HG03558 (cell line): Measurements from ENCODE around the gene SPECC1.

Experiments
- ATAC-seq: cut with Tn5 transposase; IDR thresholded peaks from one replicate; pipeline ENCODE4 v1.9.1; 2021; ENCODE audit warnings: moderate number of reproducible peaks; ENCODE audit not compliant: unreplicated experiment; ENCODE audit errors: extremely low read depth

SPECC1 gene

GRCh38 chr17:20120836-20121235 is 111.7 kb downstream of the SPECC1 start:
- no peak for ATAC-seq

GRCh38 chr17:20121359-20122253 is 112.4 kb downstream of the SPECC1 start:
- ATAC-seq: no peak

DNA sequence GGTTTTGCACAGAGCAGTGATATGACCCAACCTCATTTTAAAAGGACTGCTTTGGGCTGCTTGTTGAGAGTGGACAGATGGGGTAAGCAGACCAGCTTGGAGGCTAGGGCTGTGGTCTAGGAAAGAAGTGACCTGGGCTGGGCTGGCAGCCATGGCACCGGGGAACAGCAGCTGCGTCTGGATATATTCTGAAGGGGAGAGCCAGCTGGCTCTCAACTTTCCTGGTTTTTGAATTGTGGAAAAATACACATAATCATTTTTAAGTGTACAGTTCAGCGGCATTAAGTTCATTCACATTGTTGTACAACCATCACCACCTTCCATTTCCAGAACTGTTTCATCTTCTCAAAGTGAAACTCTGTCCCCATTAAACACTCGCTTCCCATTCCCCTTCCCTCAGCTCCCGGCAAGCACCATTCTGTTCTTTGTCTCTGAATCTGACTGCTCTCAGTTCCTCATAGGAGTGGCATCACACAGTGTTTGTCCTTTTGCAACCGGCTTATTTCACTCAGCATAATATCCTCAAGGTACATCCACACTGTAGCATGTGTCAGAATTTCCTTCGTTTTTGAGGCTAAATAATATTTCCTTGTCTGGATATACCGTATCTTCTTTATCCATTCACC is 113.2 kb downstream of the SPECC1 start:
- no peak for ATAC-seq

DNA sequence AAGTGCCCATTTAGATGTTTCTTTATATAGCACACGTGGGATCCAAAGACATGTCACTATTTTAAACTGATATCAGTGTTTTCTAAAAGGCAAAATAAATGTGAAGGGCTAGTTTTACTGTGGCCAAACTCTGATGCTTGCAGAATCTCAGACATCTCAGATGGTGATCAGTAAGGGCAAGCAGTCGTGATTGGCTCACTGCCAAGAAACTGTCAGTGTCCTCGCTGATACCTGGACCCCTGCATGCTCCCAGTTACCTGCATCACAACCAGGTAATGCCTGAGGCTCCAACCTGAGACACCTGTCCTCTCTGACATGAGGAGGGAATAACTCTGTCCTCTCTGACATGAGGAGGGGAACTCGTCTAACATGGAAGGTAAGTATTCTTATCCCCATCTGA is 114.0 kb downstream of the SPECC1 start:
- ATAC-seq: no peak

DNA sequence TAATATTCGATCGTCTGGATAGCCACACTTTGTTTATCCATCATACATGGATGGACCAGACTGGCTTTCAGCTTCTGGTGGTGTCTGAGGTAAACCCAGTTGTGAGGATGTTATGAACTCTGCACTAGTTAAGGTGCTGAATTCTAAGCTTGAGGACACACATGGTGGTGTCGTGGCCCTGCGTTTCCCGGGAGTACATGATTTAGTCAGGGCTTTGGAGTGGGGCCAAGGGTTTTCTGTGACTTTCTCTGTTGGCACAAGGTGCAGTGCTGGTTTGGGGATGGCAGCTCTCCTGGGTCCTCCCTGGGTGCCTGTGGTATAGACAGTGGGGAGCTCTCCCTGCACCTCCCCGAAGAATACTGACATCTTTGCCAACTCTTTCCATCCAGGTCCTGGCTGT is 116.6 kb downstream of the SPECC1 start:
- no peak for ATAC-seq

- no peak for ATAC-seq
These were observed 118.3 kb downstream of the SPECC1 start for GRCh38 chr17:20127360-20128035.

DNA sequence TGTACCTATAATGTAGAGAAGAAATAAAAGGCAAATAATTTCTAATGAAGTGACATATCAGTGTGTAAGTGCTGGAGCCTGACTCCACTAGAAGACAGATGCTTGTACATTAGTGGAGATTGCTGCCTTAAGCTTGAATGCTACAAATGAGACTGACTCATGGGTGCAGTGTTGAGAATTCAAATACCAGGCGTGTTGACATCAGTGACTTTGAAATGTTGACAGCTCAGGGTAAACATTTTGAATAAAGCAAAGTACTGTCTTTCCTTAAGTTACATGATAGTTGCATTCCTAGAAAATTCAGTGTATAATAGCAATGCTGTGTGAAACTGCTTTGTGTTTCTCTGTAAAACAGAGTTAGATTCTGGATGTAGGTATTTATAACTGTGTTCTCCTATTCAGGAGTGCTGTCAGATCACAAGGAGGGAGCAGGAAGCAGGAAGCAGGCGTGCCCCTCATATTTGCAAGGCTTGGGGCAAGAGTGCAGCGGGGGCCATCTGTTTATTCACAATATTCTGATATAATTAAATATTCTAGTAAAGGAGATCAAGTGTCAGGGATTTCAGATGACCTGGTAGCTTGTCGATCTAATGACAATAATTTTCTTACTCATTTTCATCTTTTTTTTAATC is 119.0 kb downstream of the SPECC1 start:
- no peak for ATAC-seq

GRCh38 chr17:20133517-20133916 is 124.4 kb downstream of the SPECC1 start:
- no peak for ATAC-seq

- ATAC-seq: no peak
These were observed 132.2 kb downstream of the SPECC1 start for GRCh38 chr17:20141198-20141972.

- ATAC-seq: no peak
These were observed 133.1 kb downstream of the SPECC1 start for GRCh38 chr17:20142268-20142667.

DNA sequence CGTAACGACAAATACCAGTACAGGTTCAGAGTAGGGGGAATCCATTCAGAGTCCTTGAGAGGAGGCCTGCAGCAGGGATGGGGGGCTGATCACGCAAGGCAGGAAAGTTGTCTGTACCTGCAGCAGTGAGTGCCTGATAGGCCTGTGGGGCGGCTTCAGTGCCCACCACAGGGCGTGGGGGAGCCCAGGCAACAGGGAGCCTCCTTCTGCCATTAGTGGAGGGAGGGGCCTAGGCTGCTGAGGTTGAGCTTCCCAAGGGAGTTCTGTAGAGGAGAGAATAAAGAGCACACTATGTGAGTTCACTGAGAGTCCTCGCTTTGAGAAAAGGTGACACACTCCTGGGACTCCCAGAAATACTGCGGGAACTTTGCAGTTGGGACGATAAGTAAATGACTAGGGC is 134.6 kb downstream of the SPECC1 start:
- ATAC-seq: no peak

DNA sequence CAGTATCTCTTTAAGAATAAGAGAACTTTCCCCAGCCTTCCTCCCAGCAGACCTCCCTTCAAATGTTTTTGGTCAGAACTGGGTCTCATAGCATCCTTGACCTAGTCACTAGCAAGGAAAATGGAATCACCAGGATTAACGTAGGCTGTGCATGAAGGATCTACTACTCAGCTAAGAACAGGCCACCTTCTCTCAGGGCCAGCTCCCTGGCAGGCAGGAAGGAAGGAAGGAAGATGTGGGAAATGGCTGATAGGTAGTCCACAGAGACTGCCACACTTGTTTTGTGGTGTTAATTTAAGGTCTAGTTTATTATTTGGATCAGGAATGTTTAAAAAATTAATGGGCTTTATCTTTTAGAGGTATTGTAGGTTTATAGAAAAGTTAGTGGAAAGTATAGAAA is 136.4 kb downstream of the SPECC1 start:
- no peak for ATAC-seq

GRCh38 chr17:20149251-20149650 is 140.1 kb downstream of the SPECC1 start:
- no peak for ATAC-seq

- no peak for ATAC-seq
These were observed 142.0 kb downstream of the SPECC1 start for GRCh38 chr17:20151174-20151573.

DNA sequence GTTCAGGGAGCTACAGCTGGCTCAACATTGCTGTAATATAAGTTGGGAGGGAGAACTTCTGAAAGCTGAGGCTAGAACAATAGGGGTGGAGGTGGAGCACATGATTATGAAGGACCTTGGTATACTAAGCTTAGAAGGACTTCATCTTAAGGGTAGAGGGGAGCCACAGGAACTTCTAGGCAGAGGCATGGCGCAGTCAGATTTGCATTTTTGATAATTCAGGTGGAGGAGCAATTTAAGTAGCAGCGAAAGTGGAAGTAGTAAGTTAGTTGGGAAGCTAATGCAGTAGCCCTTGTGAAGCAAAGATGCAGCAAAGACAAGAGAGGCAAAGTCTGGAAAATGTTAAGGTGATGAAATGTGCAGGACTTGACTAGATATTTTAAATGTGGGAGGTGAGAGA is 144.1 kb downstream of the SPECC1 start:
- ATAC-seq: no peak

- no peak for ATAC-seq
These were observed 145.3 kb downstream of the SPECC1 start for GRCh38 chr17:20154286-20155000.

- peak; percentile 90 for ATAC-seq
These were observed 146.4 kb downstream of the SPECC1 start for GRCh38 chr17:20155258-20156195.
